NB4 (cell line): ENCODE results near the gene ZNF664.

ENCODE experiments used
- DNase-seq: peaks from one replicate; pipeline ENCODE4 v3.0.0; 2010; ENCODE audit warnings: low read depth
- H3K4me3 ChIP-seq: one replicate; pipeline ENCODE4 v1.5.1; 2011; ENCODE audit warnings: mild to moderate bottlenecking, low read depth, low read length, moderate library complexity
- MYC ChIP-seq: IDR thresholded peaks from 2 replicates; pipeline ENCODE4 v1.6.1; 2011; ENCODE audit warnings: low read depth, low read length
- POLR2A ChIP-seq: IDR thresholded peaks from 2 replicates; pipeline ENCODE4 v1.6.1; 2011; ENCODE audit warnings: mild to moderate bottlenecking; ENCODE audit not compliant: insufficient read length; ENCODE audit errors: extremely low read depth
- TF ChIP-seq, protein P1 (sequence below): IDR thresholded peaks from 2 replicates; pipeline ENCODE4 v1.6.1; 2011; ENCODE audit warnings: low read depth, low read length
- TF ChIP-seq, protein P2 (sequence below): IDR thresholded peaks from one replicate; pipeline ENCODE4 v1.5.1; 2012; ENCODE audit warnings: low read depth, low read length

ZNF664 gene

DNA sequence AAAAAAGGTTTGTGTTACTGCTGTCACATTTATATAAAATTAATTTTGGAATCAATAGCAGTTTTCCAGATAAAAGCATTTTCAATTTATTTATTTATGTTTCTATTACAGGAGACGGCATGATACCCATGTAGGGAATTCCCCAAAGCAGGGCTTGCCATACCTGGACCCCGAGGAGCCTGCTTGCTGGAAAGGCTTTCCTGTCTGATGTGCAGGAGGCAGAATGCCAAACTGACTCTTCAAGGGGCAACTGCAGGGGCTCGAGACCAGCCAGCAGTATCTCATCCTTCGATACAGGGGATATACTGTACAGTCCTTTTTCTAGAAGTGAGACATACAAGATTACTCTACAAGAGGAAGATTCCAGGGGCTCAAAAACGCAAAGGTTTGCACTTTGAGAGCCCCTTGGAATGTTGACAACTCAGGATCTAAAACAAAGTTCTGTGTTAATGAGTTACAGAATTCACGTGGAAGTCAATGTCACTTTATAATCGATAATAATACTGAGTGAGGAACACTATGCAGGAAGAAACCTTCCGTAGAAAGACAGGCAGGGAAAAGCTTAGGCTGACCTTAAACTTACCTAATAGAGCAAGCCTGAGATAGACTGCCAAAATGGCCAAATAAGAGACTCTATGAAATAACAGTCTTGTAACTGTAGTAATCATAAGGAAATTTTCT, 38.6 kb downstream of the ZNF664 start:
- DNase-seq = no peak
- TF ChIP-seq POLR2A (no peak), MYC (no peak)
- TF ChIP-seq, protein P1, sequence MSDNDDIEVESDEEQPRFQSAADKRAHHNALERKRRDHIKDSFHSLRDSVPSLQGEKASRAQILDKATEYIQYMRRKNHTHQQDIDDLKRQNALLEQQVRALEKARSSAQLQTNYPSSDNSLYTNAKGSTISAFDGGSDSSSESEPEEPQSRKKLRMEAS = no peak
- TF ChIP-seq, protein P2, sequence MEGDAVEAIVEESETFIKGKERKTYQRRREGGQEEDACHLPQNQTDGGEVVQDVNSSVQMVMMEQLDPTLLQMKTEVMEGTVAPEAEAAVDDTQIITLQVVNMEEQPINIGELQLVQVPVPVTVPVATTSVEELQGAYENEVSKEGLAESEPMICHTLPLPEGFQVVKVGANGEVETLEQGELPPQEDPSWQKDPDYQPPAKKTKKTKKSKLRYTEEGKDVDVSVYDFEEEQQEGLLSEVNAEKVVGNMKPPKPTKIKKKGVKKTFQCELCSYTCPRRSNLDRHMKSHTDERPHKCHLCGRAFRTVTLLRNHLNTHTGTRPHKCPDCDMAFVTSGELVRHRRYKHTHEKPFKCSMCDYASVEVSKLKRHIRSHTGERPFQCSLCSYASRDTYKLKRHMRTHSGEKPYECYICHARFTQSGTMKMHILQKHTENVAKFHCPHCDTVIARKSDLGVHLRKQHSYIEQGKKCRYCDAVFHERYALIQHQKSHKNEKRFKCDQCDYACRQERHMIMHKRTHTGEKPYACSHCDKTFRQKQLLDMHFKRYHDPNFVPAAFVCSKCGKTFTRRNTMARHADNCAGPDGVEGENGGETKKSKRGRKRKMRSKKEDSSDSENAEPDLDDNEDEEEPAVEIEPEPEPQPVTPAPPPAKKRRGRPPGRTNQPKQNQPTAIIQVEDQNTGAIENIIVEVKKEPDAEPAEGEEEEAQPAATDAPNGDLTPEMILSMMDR = no peak
- H3K4me3 ChIP-seq = no peak overlapping the region

DNA sequence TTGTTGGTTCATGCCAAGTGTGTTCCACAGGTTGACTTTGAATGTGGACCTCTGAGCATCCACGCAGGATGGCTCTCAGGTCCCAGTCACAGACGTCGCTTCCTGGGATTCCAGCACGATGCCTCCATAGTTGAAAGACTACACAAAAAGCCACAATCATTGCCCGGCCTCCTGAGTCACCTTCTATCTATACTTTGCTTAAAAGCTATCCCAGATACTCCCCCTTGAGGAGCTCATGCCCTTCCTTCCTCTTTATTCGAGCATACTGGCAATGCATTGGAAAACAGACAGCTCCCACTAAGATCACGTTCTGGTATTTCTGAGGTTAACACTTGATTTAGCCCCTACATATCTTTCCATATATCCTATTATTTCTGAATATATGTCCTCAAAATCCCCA, 40.1 kb downstream of the ZNF664 start:
- no peak overlapping the region for H3K4me3 ChIP-seq
- TF ChIP-seq, protein P2 = no peak
- TF ChIP-seq, protein P1 = no peak
- no peak for TF ChIP-seq MYC
- no peak for TF ChIP-seq POLR2A

DNA sequence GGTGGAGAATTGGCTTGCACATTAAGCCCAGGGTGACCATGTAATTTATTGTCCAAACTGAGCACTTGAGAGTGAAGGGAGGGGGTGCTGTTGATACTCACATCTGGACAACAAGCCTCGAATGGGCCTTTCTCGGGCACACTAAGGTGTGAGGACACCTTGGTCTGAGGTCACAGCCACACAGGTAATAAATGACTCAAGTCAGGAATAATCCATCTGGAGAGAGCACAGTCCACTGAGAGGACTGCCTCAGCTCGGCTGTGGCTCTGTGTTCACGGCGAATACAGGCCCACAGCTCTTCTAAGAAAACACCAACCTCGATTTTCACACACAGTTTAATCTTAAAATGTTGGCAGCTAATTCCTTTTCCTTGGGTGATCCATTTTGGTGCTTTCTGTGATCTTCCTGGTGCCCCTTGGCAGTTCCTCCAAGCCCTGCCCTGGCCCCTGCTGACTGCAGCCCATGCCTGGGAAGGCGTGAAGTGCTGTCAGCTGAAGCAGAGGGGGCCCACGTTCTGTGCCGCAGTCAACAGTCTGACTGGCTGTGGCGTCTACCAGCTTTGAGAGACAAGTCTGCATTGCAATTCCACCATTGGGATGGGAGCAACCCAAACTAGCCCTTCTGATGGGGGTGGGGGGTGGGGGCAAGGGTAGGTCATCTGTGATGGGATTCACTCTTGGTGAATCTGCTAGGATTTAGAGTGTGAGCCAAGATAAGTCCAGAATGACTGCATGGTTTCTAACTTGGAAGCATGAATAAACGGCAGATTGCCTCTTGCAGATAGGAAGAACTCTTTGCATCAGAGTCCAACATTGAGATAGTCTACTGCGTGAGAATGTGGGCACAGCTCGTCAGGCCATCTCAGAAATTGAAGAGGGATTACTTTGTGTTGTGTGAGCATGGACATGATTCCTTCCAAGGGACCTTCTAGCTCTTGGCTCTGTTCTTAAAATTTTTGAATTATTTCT, 42.8 kb downstream of the ZNF664 start:
- DNase-seq = no peak
- TF ChIP-seq, protein P2 = no peak
- TF ChIP-seq POLR2A = no peak
- TF ChIP-seq, protein P1 = no peak
- TF ChIP-seq MYC = no peak
- no peak overlapping the region for H3K4me3 ChIP-seq

More for the DNA sequence above, 40.1 kb downstream of the ZNF664 start:
- DNase-seq = peak; percentile 43

DNA sequence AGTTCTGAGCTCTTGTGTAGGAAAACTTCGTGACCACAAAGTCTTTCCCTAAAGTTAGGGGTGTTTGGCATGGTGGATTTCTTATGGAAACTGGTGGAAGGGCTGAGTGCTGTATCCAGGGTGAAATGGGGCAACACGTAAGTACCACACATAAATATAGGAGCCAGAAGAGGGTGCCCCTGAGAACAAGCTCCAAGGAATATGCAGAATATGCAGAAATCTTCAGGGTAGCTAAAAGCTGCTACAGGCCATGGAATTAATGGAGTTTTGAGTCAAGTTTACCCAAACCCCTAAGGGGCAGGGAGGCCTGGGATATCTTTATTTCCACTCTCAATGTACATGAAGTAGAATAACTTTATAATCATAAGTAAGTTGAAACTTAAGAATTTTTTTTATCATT, 44.0 kb downstream of the ZNF664 start:
- no peak for DNase-seq
- TF ChIP-seq MYC = no peak
- TF ChIP-seq, protein P2 = no peak
- TF ChIP-seq, protein P1 = no peak
- no peak for TF ChIP-seq POLR2A
- no peak overlapping the region for H3K4me3 ChIP-seq

DNA sequence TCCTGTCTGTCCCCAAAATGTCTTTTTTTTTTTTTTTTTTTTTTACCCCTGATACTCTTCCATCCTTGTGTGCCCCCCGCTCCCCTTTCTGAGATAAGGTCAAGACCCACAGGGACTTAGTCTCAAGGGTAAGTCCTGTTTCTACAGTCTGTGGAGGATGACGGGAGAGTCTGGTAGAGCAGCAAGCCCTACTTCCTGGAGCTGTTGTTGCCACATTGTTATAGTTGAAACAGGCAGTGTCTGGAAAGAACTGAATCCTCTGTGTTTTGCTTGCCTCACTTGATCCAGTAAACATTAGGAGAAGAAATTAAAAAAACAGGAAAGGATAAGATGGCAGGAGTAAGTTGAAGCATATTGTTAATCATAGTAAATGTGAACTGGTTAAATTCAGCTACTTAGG, 45.5 kb downstream of the ZNF664 start:
- DNase-seq = peak; percentile 54
- TF ChIP-seq, protein P1 = no peak
- no peak for TF ChIP-seq MYC
- TF ChIP-seq POLR2A = no peak
- TF ChIP-seq, protein P2 = no peak
- no peak overlapping the region for H3K4me3 ChIP-seq
